Erythroblast (primary cell): ENCODE results near the gene TAF8.

Experiments
- GATA1 ChIP-seq: IDR thresholded peaks from 2 replicates; pipeline ENCODE4 v1.6.1; 2011; ENCODE audit warnings: low read depth, mild to moderate bottlenecking, control low read depth, low read length, moderate library complexity
- POLR2A ChIP-seq: IDR thresholded peaks from 2 replicates; pipeline ENCODE4 v1.6.1; 2011; ENCODE audit warnings: mild to moderate bottlenecking, low read length

DNA sequence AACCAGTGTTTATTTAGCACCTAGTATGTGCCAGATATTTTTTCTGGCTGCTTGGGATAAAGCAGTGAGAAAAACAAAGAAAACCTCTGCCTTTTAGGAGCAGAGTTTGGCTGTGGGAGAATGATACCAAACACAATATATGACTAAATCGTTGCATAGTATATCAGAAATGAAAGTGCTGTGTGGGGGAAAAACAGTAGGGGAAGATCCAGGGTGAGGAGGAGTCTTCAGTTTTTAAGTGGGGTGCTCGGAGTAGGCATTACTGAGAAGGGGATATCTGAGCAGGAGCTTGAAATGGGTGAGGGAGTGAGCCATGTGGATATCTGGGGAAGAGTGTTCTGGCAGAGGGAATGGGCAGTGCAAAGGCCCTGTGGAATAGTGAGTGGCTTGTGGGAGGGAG lies 23.0 kb downstream of the TAF8 start:
- TF ChIP-seq POLR2A (no peak), GATA1 (no peak)
